B cell (primary cell): ENCODE measurements around the gene SHISA7. TPM values are rescaled to one million over a fixed set of nuclear protein-coding genes. Genes with fewer than 3 reads are reported as not detected.

Experiments
- ATAC-seq: fragments of 200-7000 bp; cut with Tn5 transposase; one replicate; pipeline ENCODE4 v1.10.0; 2021; ENCODE audit warnings: low read depth, mild to moderate bottlenecking, moderate number of reproducible peaks, moderate library complexity
- CTCF ChIA-PET: fragments of 350-600 bp; sonication (Branson Sonifier 250); formaldehyde crosslinking; loops from one replicate; lab custom pipeline; 2021; ENCODE audit warnings: antibody characterized with exemption, inconsistent platforms; lab: Charles Lee
- POLR2A ChIA-PET: fragments of 350-600 bp; sonication (Branson Sonifier 250); formaldehyde crosslinking; loops from one replicate; lab custom pipeline; 2021; ENCODE audit warnings: antibody characterized with exemption; lab: Charles Lee
- DNase-seq: peaks from one replicate; pipeline ENCODE4 v3.0.0; 2013
- H2AFZ ChIP-seq: 2 replicates; pipeline ENCODE4 v1.6.1; 2012; ENCODE audit warnings: mild to moderate bottlenecking, low read depth, low read length; ENCODE audit not compliant: insufficient read depth, poor library complexity, severe bottlenecking
- H3K27ac ChIP-seq, 2 donors: 1 replicate in 1 of 2; 2 replicates in 1 of 2; pipeline ENCODE4 v1.5.1; 2012 to 2013; ENCODE audit warnings: low read length in 2 of 2, mild to moderate bottlenecking in 2 of 2, moderate library complexity in 1 of 2
- H3K27me3 ChIP-seq, 4 experiments: fragments of 200-600 bp in 1 of 4; sonication (generic) in 1 of 4; replicated peaks in 1 of 4; 1 replicate in 2 of 4; 2 replicates in 2 of 4; pipeline versions ENCODE4 v1.6.1 to v1.7.0; 2013 to 2016; ENCODE audit warnings: low read length in 3 of 4, mild to moderate bottlenecking in 2 of 4, mixed read lengths in 1 of 4, moderate library complexity in 1 of 4; ENCODE audit not compliant: insufficient read depth in 4 of 4, control insufficient read depth in 3 of 4; ENCODE audit errors: control extremely low read depth in 1 of 4
- H3K36me3 ChIP-seq, 2 experiments: replicated peaks in 1 of 2; 1 replicate in 1 of 2; 2 replicates in 1 of 2; pipeline versions ENCODE4 v1.6.1 to v1.7.1; 2013; ENCODE audit warnings: low read length in 1 of 2; ENCODE audit not compliant: insufficient read depth in 2 of 2, control insufficient read depth in 1 of 2; ENCODE audit errors: control extremely low read depth in 1 of 2, extremely low read depth in 1 of 2
- H3K4me1 ChIP-seq, 2 donors: fragments of 200-600 bp in 1 of 2; sonication (generic) in 1 of 2; 1 replicate in 1 of 2; 2 replicates in 1 of 2; pipeline versions ENCODE4 v1.5.1 to v1.6.1; 2013 to 2017; ENCODE audit warnings: low read length in 2 of 2; ENCODE audit not compliant: control insufficient read depth in 2 of 2, insufficient read depth in 2 of 2
- H3K4me2 ChIP-seq: replicated peaks from 2 replicates; pipeline ENCODE3; 2012; ENCODE audit warnings: mild to moderate bottlenecking, low read depth, low read length; ENCODE audit not compliant: poor library complexity, severe bottlenecking
- H3K4me3 ChIP-seq, 5 experiments: fragments of 200-600 bp in 1 of 5; sonication (generic) in 1 of 5; 1 replicate in 3 of 5; 2 replicates in 2 of 5; pipeline versions ENCODE4 v1.5.1 to v1.7.0; 2011 to 2016; ENCODE audit warnings: low read length in 4 of 5, mild to moderate bottlenecking in 4 of 5, low read depth in 2 of 5, control low read depth in 1 of 5, moderate library complexity in 1 of 5; ENCODE audit not compliant: insufficient read depth in 1 of 5; ENCODE audit errors: control extremely low read depth in 1 of 5, extremely low read depth in 1 of 5
- H3K79me2 ChIP-seq: fragments of 200-600 bp; sonication (generic); one replicate; pipeline ENCODE4 v1.6.0; 2016; ENCODE audit warnings: low read length; ENCODE audit not compliant: control insufficient read depth, insufficient read depth
- H3K9ac ChIP-seq: fragments of 200-600 bp; sonication (generic); 2 replicates; pipeline ENCODE4 v1.6.1; 2017; ENCODE audit warnings: mild to moderate bottlenecking, low read length, moderate library complexity
- H3K9me3 ChIP-seq, 3 donors: one replicate each; pipeline versions ENCODE4 v1.6.1 to v1.7.1; 2013; ENCODE audit warnings: low read length in 2 of 3; ENCODE audit not compliant: control insufficient read depth in 2 of 3, insufficient read depth in 1 of 3; ENCODE audit errors: control extremely low read depth in 1 of 3
- H4K20me1 ChIP-seq: 2 replicates; pipeline ENCODE4 v1.6.0; 2012; ENCODE audit warnings: mild to moderate bottlenecking, low read length; ENCODE audit not compliant: insufficient read depth, control insufficient read depth, poor library complexity, severe bottlenecking
- H3K27ac Mint-ChIP-seq: one replicate; pipeline ENCODE4 v1.8.0; 2021; ENCODE audit warnings: mixed read lengths
- H3K27me3 Mint-ChIP-seq: one replicate; pipeline ENCODE4 v1.8.0; 2021; ENCODE audit warnings: mixed read lengths
- H3K4me1 Mint-ChIP-seq: one replicate; pipeline ENCODE4 v1.8.0; 2021; ENCODE audit warnings: mixed read lengths
- H3K4me3 Mint-ChIP-seq: one replicate; pipeline ENCODE4 v1.8.0; 2021; ENCODE audit warnings: mixed read lengths
- H3K9me3 Mint-ChIP-seq: one replicate; pipeline ENCODE4 v1.8.0; 2022; ENCODE audit warnings: mixed read lengths; ENCODE audit not compliant: insufficient read depth
- EZH2 ChIP-seq: IDR thresholded peaks from 2 replicates; pipeline ENCODE4 v1.6.1; 2012; ENCODE audit warnings: borderline replicate concordance, low read depth, mild to moderate bottlenecking, moderate library complexity, low read length; ENCODE audit not compliant: insufficient read depth, poor library complexity, severe bottlenecking
- WGBS: methylation state at CpG from one replicate; pipeline ENCODE4 v1.1.5; 2013; ENCODE audit warnings: missing lambda C conversion rate; ENCODE audit not compliant: insufficient coverage; 5-methylcytosine and 5-hydroxymethylcytosine counted together
- intact Hi-C: fragments of 100-400 bp; cut with micrococcal nuclease; formaldehyde crosslinking; loops from one replicate; pipeline ENCODE4 v1.10.0; 2022
- polyA plus RNA-seq: library from polyadenylated mRNA; depleted of rRNA; stranded (reverse); fragments of >200 nt; gene quantifications from 2 replicates; pipeline ENCODE4 v1.2.3, GENCODE V29; 2012
- total RNA-seq, 2 donors: library from RNA; stranded (reverse); fragments of 120-200 nt in 1 of 2; gene quantifications; 1 replicate in 1 of 2; 2 replicates in 1 of 2; pipeline versions ENCODE4 v1.2.3 to v1.2.4, GENCODE V29; 2013 to 2022
- TF ChIP-seq, protein P1 (sequence below): fragments of 200-600 bp; IDR thresholded peaks from one replicate; pipeline ENCODE4 v1.8.0; 2022; ENCODE audit warnings: antibody characterized with exemption, mild to moderate bottlenecking

Gene SHISA7
- total and polyA plus RNA-seq, 2 donors (not counting 1 experiment from before 2014, with no cell fraction given): 0.06 TPM; not detected in 1

DNA sequence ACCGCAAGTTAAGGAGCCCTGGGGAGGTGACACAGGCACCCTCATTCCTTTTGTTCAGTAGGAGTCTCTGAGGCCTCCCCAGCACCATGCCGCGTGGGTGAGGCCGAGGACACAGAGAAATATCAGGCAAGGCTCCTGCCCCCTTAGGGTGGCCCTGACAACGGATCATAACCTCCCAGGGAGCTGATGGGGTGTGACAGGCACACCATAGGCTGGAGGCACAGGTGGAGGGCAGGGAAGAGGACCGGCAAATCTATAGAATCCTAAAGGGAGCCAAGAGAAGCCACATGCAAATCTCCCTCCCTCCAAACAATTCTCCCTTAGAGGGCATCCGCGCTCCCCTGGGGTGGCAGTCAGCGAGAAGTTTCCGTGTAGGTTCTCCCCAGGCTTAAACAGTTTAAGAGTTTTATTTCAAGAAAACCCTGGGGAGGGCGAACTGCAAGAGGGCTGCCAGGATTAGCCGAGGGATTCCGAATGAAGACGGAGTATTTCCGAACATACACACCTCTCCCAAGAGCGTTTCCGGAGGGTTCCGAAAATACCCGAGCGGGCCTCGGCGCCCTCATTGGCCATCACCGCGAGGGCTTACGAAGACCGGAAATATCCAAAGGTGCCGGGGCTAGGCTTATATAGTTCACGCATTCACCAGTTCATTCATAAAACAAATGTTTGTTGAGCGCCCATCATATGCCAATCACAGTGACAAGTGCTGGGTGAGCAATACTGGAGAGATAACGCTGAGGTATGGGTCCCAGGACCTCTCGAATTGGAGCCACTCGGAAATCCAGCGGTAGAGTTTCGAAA is 58.0 kb downstream of the SHISA7 start:
- H3K36me3 ChIP-seq: peaks cover 3 to 34% of the 10 kb centered on the region in 2 experiments
- 5% methylated on average over 31 of the region's 34 CpGs for WGBS
- intact Hi-C loops: loop anchor here (1.0 kb wide), 5 partner anchors 23 to 268 kb away; partner anchors contain the start of genes KMT5C, PPP1R12C and PPP6R1
- H3K4me3 ChIP-seq: peak overlapping the region; percentile 85 to 99 (median 97)
- H3K79me2 ChIP-seq: peaks cover 46% of the 10 kb centered on the region
- CTCF ChIA-PET: interaction anchor here (0.6 to 3.1 kb wide), 14 partner anchors 12 to 296 kb away, joined by 3 to 39 read pairs (median 5); partner anchors contain the start of gene CCDC106
- Mint-ChIP-seq H3K9me3 (no peaks in the 10 kb centered on the region), H3K4me1 (peaks cover 62% of the 10 kb centered on the region), H3K27ac (peak overlapping the region; percentile 100), H3K27me3 (no peaks in the 10 kb centered on the region), H3K4me3 (peak overlapping the region; percentile 100)
- H2AFZ ChIP-seq: peak overlapping the region; percentile 88
- no peaks in the 10 kb centered on the region for H3K27me3 ChIP-seq
- peaks cover 40 to 57% of the 10 kb centered on the region in 2 donors for H3K4me1 ChIP-seq
- POLR2A ChIA-PET: interaction anchor here (1.1 to 2.6 kb wide), 6 partner anchors 15 to 211 kb away, joined by 3 to 12 read pairs (median 7); partner anchors contain the start of genes KMT5C, PPP6R1 and UBE2S
- no peaks in the 10 kb centered on the region for H3K9me3 ChIP-seq
- TF ChIP-seq EZH2: no peak
- TF ChIP-seq, protein P1, sequence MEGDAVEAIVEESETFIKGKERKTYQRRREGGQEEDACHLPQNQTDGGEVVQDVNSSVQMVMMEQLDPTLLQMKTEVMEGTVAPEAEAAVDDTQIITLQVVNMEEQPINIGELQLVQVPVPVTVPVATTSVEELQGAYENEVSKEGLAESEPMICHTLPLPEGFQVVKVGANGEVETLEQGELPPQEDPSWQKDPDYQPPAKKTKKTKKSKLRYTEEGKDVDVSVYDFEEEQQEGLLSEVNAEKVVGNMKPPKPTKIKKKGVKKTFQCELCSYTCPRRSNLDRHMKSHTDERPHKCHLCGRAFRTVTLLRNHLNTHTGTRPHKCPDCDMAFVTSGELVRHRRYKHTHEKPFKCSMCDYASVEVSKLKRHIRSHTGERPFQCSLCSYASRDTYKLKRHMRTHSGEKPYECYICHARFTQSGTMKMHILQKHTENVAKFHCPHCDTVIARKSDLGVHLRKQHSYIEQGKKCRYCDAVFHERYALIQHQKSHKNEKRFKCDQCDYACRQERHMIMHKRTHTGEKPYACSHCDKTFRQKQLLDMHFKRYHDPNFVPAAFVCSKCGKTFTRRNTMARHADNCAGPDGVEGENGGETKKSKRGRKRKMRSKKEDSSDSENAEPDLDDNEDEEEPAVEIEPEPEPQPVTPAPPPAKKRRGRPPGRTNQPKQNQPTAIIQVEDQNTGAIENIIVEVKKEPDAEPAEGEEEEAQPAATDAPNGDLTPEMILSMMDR: no peak
- ATAC-seq (peak; percentile 73), DNase-seq (peak; percentile 95)
- peak overlapping the region; percentile 74 for H3K4me2 ChIP-seq
- H3K27ac ChIP-seq: peak overlapping the region; percentile 96
- peaks cover 48% of the 10 kb centered on the region for H4K20me1 ChIP-seq
- H3K9ac ChIP-seq: peak overlapping the region; percentile 96
